WTC11 (cell line): Measurements from ENCODE around the gene TMEM243. TPM values are rescaled to one million over a fixed set of nuclear protein-coding genes. Genes with fewer than 3 reads are reported as not detected.

Source experiments
- ATAC-seq: fragments of 200-7000 bp; cut with Tn5 transposase; 2 replicates; pipeline ENCODE4 v1.10.0; 2021; ENCODE audit warnings: mild to moderate bottlenecking, moderate library complexity
- CTCF ChIA-PET: fragments of 300-600 bp; sonication (Branson Sonifier 250); formaldehyde crosslinking; loops from one replicate; lab custom pipeline; 2021; ENCODE audit warnings: antibody characterized with exemption; lab: Charles Lee
- POLR2A ChIA-PET: fragments of 350-600 bp; sonication (Branson Sonifier 250); formaldehyde crosslinking; loops from one replicate; lab custom pipeline; 2021; ENCODE audit warnings: antibody characterized with exemption; lab: Charles Lee
- DNase-seq: peaks from one replicate; pipeline ENCODE4 v3.0.0; 2021; ENCODE audit warnings: low spot score
- H3K27ac Mint-ChIP-seq: 2 replicates; pipeline ENCODE4 v1.8.0; 2021; ENCODE audit warnings: mixed read lengths
- H3K27me3 Mint-ChIP-seq: 2 replicates; pipeline ENCODE4 v1.8.0; 2021; ENCODE audit warnings: low read depth, mild to moderate bottlenecking, moderate library complexity, mixed read lengths
- H3K36me3 Mint-ChIP-seq: 2 replicates; pipeline ENCODE4 v1.8.0; 2021; ENCODE audit warnings: mixed read lengths
- H3K4me1 Mint-ChIP-seq: 2 replicates; pipeline ENCODE4 v1.8.0; 2022; ENCODE audit warnings: mixed read lengths
- H3K4me3 Mint-ChIP-seq: 2 replicates; pipeline ENCODE4 v1.8.0; 2021; ENCODE audit warnings: mild to moderate bottlenecking, moderate library complexity, mixed read lengths
- H3K9me3 Mint-ChIP-seq: 2 replicates; pipeline ENCODE4 v1.8.0; 2021; ENCODE audit warnings: mixed read lengths
- AFF4 ChIP-seq: sonication (generic); formaldehyde crosslinking; IDR thresholded peaks from 2 replicates; pipeline ENCODE4 v1.8.1; 2023; ENCODE audit warnings: mild to moderate bottlenecking, missing genetic modification reagents, borderline replicate concordance
- ATF1 ChIP-seq: sonication (generic); formaldehyde crosslinking; IDR thresholded peaks from 2 replicates; pipeline ENCODE4 v1.8.1; 2023; ENCODE audit warnings: mild to moderate bottlenecking, moderate library complexity, missing genetic modification reagents
- CREB1 ChIP-seq: sonication (generic); formaldehyde crosslinking; IDR thresholded peaks from 2 replicates; pipeline ENCODE4 v1.8.0; 2023; ENCODE audit warnings: mild to moderate bottlenecking, missing genetic modification reagents
- ELF4 ChIP-seq: sonication (generic); formaldehyde crosslinking; IDR thresholded peaks from 2 replicates; pipeline ENCODE4 v1.8.1; 2022; ENCODE audit warnings: low read depth, mild to moderate bottlenecking, moderate library complexity, missing genetic modification reagents
- ESRRA ChIP-seq: sonication (generic); formaldehyde crosslinking; IDR thresholded peaks from 2 replicates; pipeline ENCODE4 v1.8.1; 2022; ENCODE audit warnings: mild to moderate bottlenecking, missing genetic modification reagents, borderline replicate concordance
- GRHL2 ChIP-seq: fragments of 250-450 bp; sonication (Bioruptor Pico); IDR thresholded peaks from 2 replicates; pipeline ENCODE4 v1.8.0; 2022; ENCODE audit warnings: mild to moderate bottlenecking, moderate library complexity; ENCODE audit not compliant: insufficient replicate concordance, severe bottlenecking
- NFYB ChIP-seq: sonication (generic); formaldehyde crosslinking; conservative IDR thresholded peaks from 2 replicates; pipeline ENCODE4 v1.8.0; 2022; ENCODE audit warnings: low read depth, missing genetic modification reagents
- NR3C1 ChIP-seq: sonication (generic); formaldehyde crosslinking; conservative IDR thresholded peaks from 2 replicates; pipeline ENCODE4 v1.8.1; 2023; ENCODE audit warnings: low read depth, mild to moderate bottlenecking, missing genetic modification reagents
- PRDM15 ChIP-seq: sonication (generic); formaldehyde crosslinking; IDR thresholded peaks from 2 replicates; pipeline ENCODE4 v1.8.0; 2022; ENCODE audit warnings: missing genetic modification reagents
- TCF7 ChIP-seq: sonication (generic); formaldehyde crosslinking; IDR thresholded peaks from 2 replicates; pipeline ENCODE4 v1.8.0; 2022; ENCODE audit warnings: mild to moderate bottlenecking, low read depth, missing genetic modification reagents, moderate library complexity
- ZNF263 ChIP-seq: sonication (generic); formaldehyde crosslinking; IDR thresholded peaks from 2 replicates; pipeline ENCODE4 v1.8.1; 2022; ENCODE audit warnings: low read depth, mild to moderate bottlenecking, moderate library complexity, missing genetic modification reagents
- ZNF317 ChIP-seq: sonication (generic); formaldehyde crosslinking; IDR thresholded peaks from 2 replicates; pipeline ENCODE4 v1.8.1; 2023; ENCODE audit warnings: low read depth, mild to moderate bottlenecking, moderate library complexity, missing genetic modification reagents, borderline replicate concordance
- ZSCAN18 ChIP-seq: fragments of 250-450 bp; sonication (Bioruptor Pico); IDR thresholded peaks from 2 replicates; pipeline ENCODE4 v2.1.2; 2022; ENCODE audit warnings: mild to moderate bottlenecking, moderate library complexity
- total RNA-seq: library from RNA; stranded (reverse); gene quantifications from 3 replicates; pipeline ENCODE4 v1.2.3, GENCODE V29; 2021
- TF ChIP-seq, protein P1 (sequence below): sonication (generic); formaldehyde crosslinking; IDR thresholded peaks from 2 replicates; pipeline ENCODE4 v1.8.1; 2022; ENCODE audit warnings: mild to moderate bottlenecking, missing genetic modification reagents, moderate library complexity, borderline replicate concordance
- TF ChIP-seq, protein P2 (sequence below): fragments of 250-450 bp; sonication (Bioruptor Pico); IDR thresholded peaks from 2 replicates; pipeline ENCODE4 v1.9.0; 2021; ENCODE audit warnings: mild to moderate bottlenecking, borderline replicate concordance
- TF ChIP-seq, protein P3 (sequence below): sonication (generic); formaldehyde crosslinking; conservative IDR thresholded peaks from 2 replicates; pipeline ENCODE4 v1.8.1; 2022; ENCODE audit warnings: mild to moderate bottlenecking, missing genetic modification reagents
- TF ChIP-seq, protein P4 (sequence below): sonication (generic); formaldehyde crosslinking; IDR thresholded peaks from 2 replicates; pipeline ENCODE4 v1.8.1; 2023; ENCODE audit warnings: mild to moderate bottlenecking, missing genetic modification reagents, moderate library complexity
- TF ChIP-seq, protein P5 (sequence below): sonication (generic); formaldehyde crosslinking; IDR thresholded peaks from 2 replicates; pipeline ENCODE4 v1.8.1; 2022; ENCODE audit warnings: low read depth, mild to moderate bottlenecking, moderate library complexity, missing genetic modification reagents, borderline replicate concordance

TMEM243 gene
- total RNA-seq, 1 experiment from 2014 or later = 29.0 TPM

DNA sequence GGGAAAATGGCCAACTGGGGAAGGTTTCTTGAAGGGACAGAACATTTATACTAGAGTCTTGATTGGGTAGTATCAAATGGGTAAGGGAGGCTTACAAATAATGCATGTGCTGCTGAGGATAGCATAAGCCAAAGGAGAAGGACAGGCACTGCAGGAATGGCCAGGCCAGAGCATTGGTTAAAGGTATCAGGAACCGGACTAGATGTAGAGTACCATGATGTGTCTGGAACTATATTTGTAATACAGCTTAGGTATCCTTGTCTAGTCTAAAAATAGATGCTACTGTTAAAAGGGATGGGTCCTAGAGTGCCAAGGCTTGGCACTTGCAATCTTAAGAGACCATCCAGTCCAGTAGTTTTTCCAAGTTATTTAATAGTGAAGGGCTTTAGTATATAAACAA, 20.3 kb downstream of the TMEM243 start:
- ATAC-seq (no peak), DNase-seq (no peak)
- Mint-ChIP-seq H3K4me1 (peaks cover 27% of the 10 kb centered on the region), H3K36me3 (peaks cover 67% of the 10 kb centered on the region), H3K4me3 (no peak overlapping the region), H3K27ac (no peak overlapping the region), H3K9me3 (peaks cover 17% of the 10 kb centered on the region), H3K27me3 (no peaks in the 10 kb centered on the region)
- POLR2A ChIA-PET = no interaction called here
- TF ChIP-seq ATF1 (CRISPR knock-in tag) (no peak), ELF4 (CRISPR knock-in tag) (no peak), NFYB (CRISPR knock-in tag) (no peak), ZNF317 (no peak), AFF4 (CRISPR knock-in tag) (no peak), GRHL2 (CRISPR knock-in tag) (no peak), ZNF263 (no peak), NR3C1 (no peak), ZSCAN18 (CRISPR knock-in tag) (no peak), ESRRA (CRISPR knock-in tag) (no peak)
- TF ChIP-seq, protein P1, sequence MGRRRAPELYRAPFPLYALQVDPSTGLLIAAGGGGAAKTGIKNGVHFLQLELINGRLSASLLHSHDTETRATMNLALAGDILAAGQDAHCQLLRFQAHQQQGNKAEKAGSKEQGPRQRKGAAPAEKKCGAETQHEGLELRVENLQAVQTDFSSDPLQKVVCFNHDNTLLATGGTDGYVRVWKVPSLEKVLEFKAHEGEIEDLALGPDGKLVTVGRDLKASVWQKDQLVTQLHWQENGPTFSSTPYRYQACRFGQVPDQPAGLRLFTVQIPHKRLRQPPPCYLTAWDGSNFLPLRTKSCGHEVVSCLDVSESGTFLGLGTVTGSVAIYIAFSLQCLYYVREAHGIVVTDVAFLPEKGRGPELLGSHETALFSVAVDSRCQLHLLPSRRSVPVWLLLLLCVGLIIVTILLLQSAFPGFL (CRISPR knock-in tag) = no peak
- CTCF ChIA-PET = no interaction called here

DNA sequence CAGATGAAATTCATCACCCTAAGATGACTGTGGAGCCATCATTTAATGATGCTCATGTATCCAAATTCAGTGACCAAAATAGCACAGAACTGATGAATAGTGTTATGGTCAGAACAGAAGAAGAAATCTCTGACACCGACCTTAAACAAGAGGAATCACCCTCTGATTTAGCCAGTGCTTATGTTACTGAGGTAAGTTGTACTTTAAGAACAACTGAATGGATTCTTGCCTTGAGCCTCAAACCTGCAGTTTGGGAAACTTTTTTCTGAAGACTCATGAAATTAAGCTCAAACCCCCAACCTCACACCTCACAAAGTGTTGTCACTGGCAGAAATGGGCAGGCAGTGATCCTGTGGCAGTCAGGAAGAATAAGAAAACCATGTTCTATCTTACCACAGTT, 25.6 kb downstream of the TMEM243 start:
- no peak for ATAC-seq
- peaks cover 71% of the 10 kb centered on the region for H3K36me3 Mint-ChIP-seq
- no peak overlapping the region for H3K27ac Mint-ChIP-seq
- no peaks in the 10 kb centered on the region for H3K4me1 Mint-ChIP-seq
- no peak overlapping the region for H3K4me3 Mint-ChIP-seq
- no peak for DNase-seq
- ChIA-PET CTCF (no interaction called here), POLR2A (no interaction called here)
- no peaks in the 10 kb centered on the region for H3K27me3 Mint-ChIP-seq
- H3K9me3 Mint-ChIP-seq = no peaks in the 10 kb centered on the region
- TF ChIP-seq CREB1 (CRISPR knock-in tag) (no peak), TCF7 (CRISPR knock-in tag) (no peak), PRDM15 (CRISPR knock-in tag) (no peak), ATF1 (CRISPR knock-in tag) (no peak)
- TF ChIP-seq, protein P2, sequence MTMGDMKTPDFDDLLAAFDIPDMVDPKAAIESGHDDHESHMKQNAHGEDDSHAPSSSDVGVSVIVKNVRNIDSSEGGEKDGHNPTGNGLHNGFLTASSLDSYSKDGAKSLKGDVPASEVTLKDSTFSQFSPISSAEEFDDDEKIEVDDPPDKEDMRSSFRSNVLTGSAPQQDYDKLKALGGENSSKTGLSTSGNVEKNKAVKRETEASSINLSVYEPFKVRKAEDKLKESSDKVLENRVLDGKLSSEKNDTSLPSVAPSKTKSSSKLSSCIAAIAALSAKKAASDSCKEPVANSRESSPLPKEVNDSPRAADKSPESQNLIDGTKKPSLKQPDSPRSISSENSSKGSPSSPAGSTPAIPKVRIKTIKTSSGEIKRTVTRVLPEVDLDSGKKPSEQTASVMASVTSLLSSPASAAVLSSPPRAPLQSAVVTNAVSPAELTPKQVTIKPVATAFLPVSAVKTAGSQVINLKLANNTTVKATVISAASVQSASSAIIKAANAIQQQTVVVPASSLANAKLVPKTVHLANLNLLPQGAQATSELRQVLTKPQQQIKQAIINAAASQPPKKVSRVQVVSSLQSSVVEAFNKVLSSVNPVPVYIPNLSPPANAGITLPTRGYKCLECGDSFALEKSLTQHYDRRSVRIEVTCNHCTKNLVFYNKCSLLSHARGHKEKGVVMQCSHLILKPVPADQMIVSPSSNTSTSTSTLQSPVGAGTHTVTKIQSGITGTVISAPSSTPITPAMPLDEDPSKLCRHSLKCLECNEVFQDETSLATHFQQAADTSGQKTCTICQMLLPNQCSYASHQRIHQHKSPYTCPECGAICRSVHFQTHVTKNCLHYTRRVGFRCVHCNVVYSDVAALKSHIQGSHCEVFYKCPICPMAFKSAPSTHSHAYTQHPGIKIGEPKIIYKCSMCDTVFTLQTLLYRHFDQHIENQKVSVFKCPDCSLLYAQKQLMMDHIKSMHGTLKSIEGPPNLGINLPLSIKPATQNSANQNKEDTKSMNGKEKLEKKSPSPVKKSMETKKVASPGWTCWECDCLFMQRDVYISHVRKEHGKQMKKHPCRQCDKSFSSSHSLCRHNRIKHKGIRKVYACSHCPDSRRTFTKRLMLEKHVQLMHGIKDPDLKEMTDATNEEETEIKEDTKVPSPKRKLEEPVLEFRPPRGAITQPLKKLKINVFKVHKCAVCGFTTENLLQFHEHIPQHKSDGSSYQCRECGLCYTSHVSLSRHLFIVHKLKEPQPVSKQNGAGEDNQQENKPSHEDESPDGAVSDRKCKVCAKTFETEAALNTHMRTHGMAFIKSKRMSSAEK (CRISPR knock-in tag) = no peak
- TF ChIP-seq, protein P3, sequence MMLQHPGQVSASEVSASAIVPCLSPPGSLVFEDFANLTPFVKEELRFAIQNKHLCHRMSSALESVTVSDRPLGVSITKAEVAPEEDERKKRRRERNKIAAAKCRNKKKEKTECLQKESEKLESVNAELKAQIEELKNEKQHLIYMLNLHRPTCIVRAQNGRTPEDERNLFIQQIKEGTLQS = no peak
- TF ChIP-seq, protein P4, sequence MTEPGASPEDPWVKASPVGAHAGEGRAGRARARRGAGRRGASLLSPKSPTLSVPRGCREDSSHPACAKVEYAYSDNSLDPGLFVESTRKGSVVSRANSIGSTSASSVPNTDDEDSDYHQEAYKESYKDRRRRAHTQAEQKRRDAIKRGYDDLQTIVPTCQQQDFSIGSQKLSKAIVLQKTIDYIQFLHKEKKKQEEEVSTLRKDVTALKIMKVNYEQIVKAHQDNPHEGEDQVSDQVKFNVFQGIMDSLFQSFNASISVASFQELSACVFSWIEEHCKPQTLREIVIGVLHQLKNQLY (CRISPR knock-in tag) = no peak
- TF ChIP-seq, protein P5, sequence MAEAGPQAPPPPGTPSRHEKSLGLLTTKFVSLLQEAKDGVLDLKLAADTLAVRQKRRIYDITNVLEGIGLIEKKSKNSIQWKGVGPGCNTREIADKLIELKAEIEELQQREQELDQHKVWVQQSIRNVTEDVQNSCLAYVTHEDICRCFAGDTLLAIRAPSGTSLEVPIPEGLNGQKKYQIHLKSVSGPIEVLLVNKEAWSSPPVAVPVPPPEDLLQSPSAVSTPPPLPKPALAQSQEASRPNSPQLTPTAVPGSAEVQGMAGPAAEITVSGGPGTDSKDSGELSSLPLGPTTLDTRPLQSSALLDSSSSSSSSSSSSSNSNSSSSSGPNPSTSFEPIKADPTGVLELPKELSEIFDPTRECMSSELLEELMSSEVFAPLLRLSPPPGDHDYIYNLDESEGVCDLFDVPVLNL (CRISPR knock-in tag) = no peak
